GM18498 (cell line): ENCODE results near the gene HNRNPA2B1.
"Not testable (repeated sequence)": the region's sequence is repeated elsewhere in the genome, so short reads cannot be mapped to it uniquely, and the experiment has no call there.

ENCODE experiments used
- ATAC-seq: cut with Tn5 transposase; IDR thresholded peaks from one replicate; pipeline ENCODE4 v1.9.1; 2021; ENCODE audit warnings: mild to moderate bottlenecking, moderate library complexity; ENCODE audit not compliant: unreplicated experiment

HNRNPA2B1 gene

DNA sequence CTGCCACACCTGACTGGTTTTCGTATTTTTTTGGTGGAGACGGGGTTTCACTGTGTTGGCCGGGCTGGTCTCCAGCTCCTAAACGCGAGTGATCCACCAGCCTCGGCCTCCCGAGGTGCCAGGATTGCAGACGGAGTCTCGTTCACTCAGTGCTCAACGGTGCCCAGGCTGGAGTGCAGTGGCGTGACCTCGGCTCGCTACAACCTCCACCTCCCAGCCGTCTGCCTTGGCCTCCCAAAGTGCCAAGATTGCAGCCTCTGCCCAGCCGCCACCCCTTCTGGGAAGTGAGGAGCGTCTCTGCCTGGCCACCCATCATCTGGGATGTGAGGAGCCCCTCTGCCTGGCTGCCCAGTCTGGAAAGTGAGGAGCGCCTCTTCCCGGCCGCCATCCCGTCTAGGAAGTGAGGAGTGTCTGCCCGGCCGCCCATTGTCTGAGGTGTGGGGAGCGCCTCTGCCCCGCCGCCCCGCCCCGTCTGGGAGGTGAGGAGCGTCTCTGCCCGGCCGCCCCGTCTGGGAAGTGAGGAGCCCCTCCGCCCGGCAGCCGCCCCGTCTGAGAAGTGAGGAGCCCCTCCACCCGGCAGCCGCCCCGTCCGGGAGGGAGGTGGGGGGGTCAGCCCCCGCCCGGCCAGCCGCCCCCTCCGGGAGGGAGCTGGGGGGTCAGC, 52.8 kb downstream of the HNRNPA2B1 start:
- ATAC-seq = not testable (repeated sequence)

DNA sequence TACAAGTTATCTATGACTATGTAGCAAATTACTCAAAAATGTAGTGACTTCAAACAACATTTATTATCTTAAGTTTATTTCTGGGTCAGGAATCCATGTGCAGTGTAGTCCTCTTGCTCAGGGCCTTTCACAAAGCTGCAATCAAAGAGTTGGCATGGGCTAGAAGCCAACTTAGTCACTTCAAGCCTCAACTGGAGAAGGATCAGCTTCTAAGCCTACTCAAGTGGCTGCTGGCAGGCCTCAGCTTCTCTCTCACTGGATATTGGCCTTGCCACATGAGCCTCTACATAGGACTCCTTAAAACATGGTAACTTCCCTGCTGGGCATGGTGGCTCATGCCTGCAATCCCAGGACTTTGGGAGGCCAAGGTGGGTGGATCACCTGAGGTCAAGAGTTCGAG, 53.5 kb downstream of the HNRNPA2B1 start:
- ATAC-seq = no peak

DNA sequence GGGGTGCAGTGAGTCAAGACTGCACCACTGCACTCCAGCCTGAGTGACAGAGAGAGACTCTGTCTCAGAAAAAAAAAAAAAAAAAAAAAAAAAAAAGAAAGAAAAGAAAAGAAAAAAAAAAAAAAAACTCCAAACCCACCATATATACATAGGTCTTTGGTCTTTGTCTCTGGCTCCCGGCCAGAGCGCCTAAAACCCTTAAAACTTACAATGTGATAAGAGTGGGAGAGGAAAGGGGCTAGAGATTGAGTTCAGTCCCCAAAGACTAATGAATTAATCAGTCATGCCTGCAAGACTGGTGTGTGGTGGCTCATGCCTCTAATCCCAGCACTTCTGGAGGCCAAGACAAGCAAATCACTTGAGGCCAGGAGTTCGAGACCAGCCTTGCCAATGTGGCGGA, 55.3 kb downstream of the HNRNPA2B1 start:
- no peak for ATAC-seq

GRCh38 chr7:26144184-26145080, 56.1 kb downstream of the HNRNPA2B1 start:
- no peak for ATAC-seq

GRCh38 chr7:26143298-26144048, 57.1 kb downstream of the HNRNPA2B1 start:
- no peak for ATAC-seq

DNA sequence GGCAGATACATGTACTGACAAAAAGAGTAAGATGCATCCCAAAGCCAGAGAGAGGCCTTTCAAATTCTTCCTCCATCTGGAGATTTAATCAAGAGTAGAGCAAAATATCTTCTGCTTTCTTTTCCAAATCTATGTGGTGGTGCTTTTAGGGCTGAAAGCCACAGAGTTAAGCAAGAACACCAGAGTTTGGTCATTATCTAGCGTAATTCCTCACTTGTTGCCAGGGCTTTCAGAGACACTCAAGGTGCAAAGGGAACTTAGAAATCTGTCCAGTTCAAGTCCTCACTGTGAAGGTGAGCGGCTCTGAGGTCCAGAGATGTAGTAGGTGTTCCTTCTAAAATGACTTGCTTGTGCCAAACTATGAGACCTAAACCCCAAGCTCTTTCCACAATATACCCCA, 59.5 kb downstream of the HNRNPA2B1 start:
- ATAC-seq = no peak

DNA sequence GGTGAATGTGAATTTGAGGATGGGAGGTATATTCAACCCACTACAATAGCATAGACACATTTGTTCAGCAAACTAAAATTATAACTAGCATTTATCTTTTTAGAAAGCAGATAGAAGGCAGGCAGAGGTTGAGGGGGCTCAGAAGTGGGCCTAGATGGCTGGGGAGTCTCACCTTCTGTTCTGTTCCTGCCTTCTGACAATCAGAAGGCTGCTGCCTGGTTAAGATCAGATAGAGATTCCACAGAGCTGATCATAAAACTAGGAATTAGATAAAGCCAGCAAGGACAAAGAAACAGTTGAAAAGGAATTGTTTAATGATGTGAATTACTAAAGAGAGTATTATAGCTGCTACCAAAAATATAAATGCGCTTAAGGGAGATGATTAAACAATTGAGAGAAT, 60.2 kb downstream of the HNRNPA2B1 start:
- ATAC-seq = no peak
